HL-60/S4 treated with retinoic acid at 250 ng/mL for 4 days and 3 days (cell line): ENCODE data around the gene CA10.

Source experiments
- in situ Hi-C: fragments of 300-500 bp; cut with MboI; formaldehyde crosslinking; loops from 2 replicates; pipeline ENCODE4 v1.7.0; 2022; ENCODE audit warnings: low sequenced_read_pairs

The CA10 gene

GRCh38 chr17:52158450-52159042 lies at the start of gene CA10:
TSS of gene CA10 (minus strand) at chr17:52158714.
- in situ Hi-C loops = no loop called here

- in situ Hi-C loops = no loop called here
These were observed 49.3 kb upstream of the CA10 start for GRCh38 chr17:52207796-52208195.

- in situ Hi-C loops = no loop called here
These were observed 44.1 kb upstream of the CA10 start for GRCh38 chr17:52202520-52203080.

- in situ Hi-C loops = no loop called here
These were observed 43.4 kb upstream of the CA10 start for GRCh38 chr17:52201767-52202519.

- in situ Hi-C loops = no loop called here
These were observed 33.0 kb upstream of the CA10 start for GRCh38 chr17:52191491-52191890.

GRCh38 chr17:52181782-52182181 lies 23.3 kb upstream of the CA10 start:
- in situ Hi-C loops = no loop called here

GRCh38 chr17:52178012-52178411 lies 19.5 kb upstream of the CA10 start:
- in situ Hi-C loops = no loop called here

- in situ Hi-C loops = no loop called here
These were observed 12.6 kb upstream of the CA10 start for GRCh38 chr17:52170963-52171572.

- in situ Hi-C loops = no loop called here
These were observed 1.6 kb upstream of the CA10 start for GRCh38 chr17:52160136-52160567.

GRCh38 chr17:52159246-52160135 lies 977 bp upstream of the CA10 start:
- in situ Hi-C loops = no loop called here

- in situ Hi-C loops = no loop called here
These were observed 688 bp downstream of the CA10 start for GRCh38 chr17:52157603-52158449.

- in situ Hi-C loops = no loop called here
These were observed 1.6 kb downstream of the CA10 start for GRCh38 chr17:52156576-52157570.

- in situ Hi-C loops = no loop called here
These were observed 3.2 kb downstream of the CA10 start for GRCh38 chr17:52155301-52155700.

- in situ Hi-C loops = no loop called here
These were observed 4.0 kb downstream of the CA10 start for GRCh38 chr17:52154466-52154865.

- in situ Hi-C loops = no loop called here
These were observed 7.6 kb downstream of the CA10 start for GRCh38 chr17:52150935-52151334.

- in situ Hi-C loops = no loop called here
These were observed 8.9 kb downstream of the CA10 start for GRCh38 chr17:52149626-52150025.

GRCh38 chr17:52148969-52149351 lies 9.6 kb downstream of the CA10 start:
- in situ Hi-C loops = no loop called here

GRCh38 chr17:52148288-52148968 lies 10.1 kb downstream of the CA10 start:
- in situ Hi-C loops = no loop called here
